Fibroblast of pulmonary artery (primary cell): ENCODE data around the gene OGFR.

Experiments
- DNase-seq: peaks from one replicate; pipeline ENCODE4 v3.0.0-alpha.2; 2010; ENCODE audit warnings: low read depth
- H3K4me3 ChIP-seq: replicated peaks from 2 replicates; pipeline ENCODE4 v1.5.1; 2011; ENCODE audit warnings: low read depth, mild to moderate bottlenecking, control low read depth, low read length, moderate library complexity
- CTCF ChIP-seq: IDR thresholded peaks from 2 replicates; pipeline ENCODE4 v1.5.1; 2011; ENCODE audit warnings: mild to moderate bottlenecking, control low read depth, low read length, inconsistent platforms; ENCODE audit errors: missing control alignments

The OGFR gene

GRCh38 chr20:62860391-62860923 is 55.8 kb downstream of the OGFR start:
- DNase-seq = peak; percentile 39
- peak overlapping the region; percentile 56 for H3K4me3 ChIP-seq
- TF ChIP-seq CTCF = peak; percentile 26

GRCh38 chr20:62860924-62861691 is 56.5 kb downstream of the OGFR start:
- no peak for DNase-seq
- TF ChIP-seq CTCF = no peak
- peak overlapping the region; percentile 56 for H3K4me3 ChIP-seq

GRCh38 chr20:62861726-62862336 is 57.2 kb downstream of the OGFR start, which contains the start of gene TCFL5:
TSS of gene TCFL5 (minus strand) at chr20:62861822. CDS start at chr20:62861670, 152 bp downstream.
- H3K4me3 ChIP-seq = peak within 1 kb of the TSS; percentile 56
- peak; percentile 89 for DNase-seq
- TF ChIP-seq CTCF = no peak
